GM10266 (cell line): ENCODE measurements around the gene MYPN.
"Not testable (repeated sequence)": the region's sequence is repeated elsewhere in the genome, so short reads cannot be mapped to it uniquely, and the experiment has no call there.

Experiments used
- DNase-seq: peaks from one replicate; pipeline ENCODE4 v3.0.0; 2012; ENCODE audit errors: extremely low spot score
- CTCF ChIP-seq: IDR thresholded peaks from 2 replicates; pipeline ENCODE4 v1.5.1; 2012; ENCODE audit warnings: mild to moderate bottlenecking, low read depth; ENCODE audit not compliant: control insufficient read depth, insufficient read depth; ENCODE audit errors: missing control alignments

Gene MYPN

GRCh38 chr10:68184546-68184945, 75.3 kb downstream of the MYPN start:
- DNase-seq, result no peak
- no peak for TF ChIP-seq CTCF

- no peak for DNase-seq
- no peak for TF ChIP-seq CTCF
Measured at GRCh38 chr10:68185085-68185484, 75.8 kb downstream of the MYPN start.

- no peak for DNase-seq
- TF ChIP-seq CTCF, result no peak
Measured at GRCh38 chr10:68188835-68189234, 79.5 kb downstream of the MYPN start.

- no peak for DNase-seq
- TF ChIP-seq CTCF, result no peak
Measured at GRCh38 chr10:68192113-68192512, 82.8 kb downstream of the MYPN start.

- DNase-seq, result no peak
- TF ChIP-seq CTCF, result no peak
Measured at GRCh38 chr10:68194290-68194689, 85.0 kb downstream of the MYPN start.

GRCh38 chr10:68195776-68196175, 86.5 kb downstream of the MYPN start:
- DNase-seq, result not testable (repeated sequence)

- TF ChIP-seq CTCF, result no peak
- no peak for DNase-seq
Measured at GRCh38 chr10:68196701-68197100, 87.4 kb downstream of the MYPN start.

GRCh38 chr10:68202960-68203353, 93.7 kb downstream of the MYPN start:
- TF ChIP-seq CTCF, result no peak
- no peak for DNase-seq
